GM19025 (cell line): Measurements from ENCODE around the gene PDZD7.
"Not testable (repeated sequence)": the region's sequence is repeated elsewhere in the genome, so short reads cannot be mapped to it uniquely, and the experiment has no call there.

Experiments
- ATAC-seq: cut with Tn5 transposase; IDR thresholded peaks from one replicate; pipeline ENCODE4 v1.9.1; 2021; ENCODE audit warnings: mild to moderate bottlenecking, low read depth, moderate library complexity; ENCODE audit not compliant: unreplicated experiment

PDZD7 gene

GRCh38 chr10:101041252-101041761 is 10.4 kb upstream of the PDZD7 start:
- ATAC-seq, result peak; percentile 42

- ATAC-seq, result no peak
Measured at GRCh38 chr10:101040851-101041250, 9.9 kb upstream of the PDZD7 start.

GRCh38 chr10:101040061-101040460 is 9.1 kb upstream of the PDZD7 start:
- ATAC-seq, result no peak

- ATAC-seq, result no peak
Measured at GRCh38 chr10:101038484-101038883, 7.6 kb upstream of the PDZD7 start.

- no peak for ATAC-seq
Measured at GRCh38 chr10:101036726-101037125, 5.8 kb upstream of the PDZD7 start.

- ATAC-seq, result no peak
Measured at GRCh38 chr10:101035916-101036702, 5.2 kb upstream of the PDZD7 start.

GRCh38 chr10:101035314-101035713 is 4.4 kb upstream of the PDZD7 start:
- no peak for ATAC-seq

- ATAC-seq, result not testable (repeated sequence)
Measured at GRCh38 chr10:101034404-101034803, 3.5 kb upstream of the PDZD7 start.

- no peak for ATAC-seq
Measured at GRCh38 chr10:101033276-101033675, 2.3 kb upstream of the PDZD7 start.

GRCh38 chr10:101032637-101033224 is 1.8 kb upstream of the PDZD7 start:
- peak; percentile 11 for ATAC-seq

- peak; percentile 43 for ATAC-seq
Measured at GRCh38 chr10:101031796-101032636, 1.1 kb upstream of the PDZD7 start.

- no peak for ATAC-seq
Measured at GRCh38 chr10:101030496-101031127, 317 bp downstream of the PDZD7 start.

GRCh38 chr10:101029520-101030295 is 1.2 kb downstream of the PDZD7 start:
- no peak for ATAC-seq

- no peak for ATAC-seq
Measured at GRCh38 chr10:101028446-101029337, 2.2 kb downstream of the PDZD7 start.

- ATAC-seq, result no peak
Measured at GRCh38 chr10:101027106-101027720, 3.7 kb downstream of the PDZD7 start.

- no peak for ATAC-seq
Measured at GRCh38 chr10:101022967-101023705, 7.8 kb downstream of the PDZD7 start.

- no peak for ATAC-seq
Measured at GRCh38 chr10:101021692-101022251, 9.2 kb downstream of the PDZD7 start.
